Renal cortex interstitium (tissue), 11 donors: ENCODE results near the gene CPSF6. TPM values are rescaled to one million over a fixed set of nuclear protein-coding genes. Genes with fewer than 3 reads are reported as not detected.
"Not testable (repeated sequence)": the region's sequence is repeated elsewhere in the genome, so short reads cannot be mapped to it uniquely, and the experiment has no call there.

Source experiments
- DNase-seq, 11 donors: peaks; one replicate each; pipeline ENCODE4 v3.0.0-alpha.2; 2013; ENCODE audit warnings: low read depth in 9 of 11, low spot score in 4 of 11; ENCODE audit errors: extremely low read depth in 1 of 11
- polyA plus RNA-seq, 3 donors: library from polyadenylated mRNA; unstranded; fragments of 120-200 nt; gene quantifications; one replicate each; pipeline ENCODE4 v1.2.1, GENCODE V29; 2013; ENCODE audit not compliant: insufficient read length in 3 of 3

CPSF6 gene
- polyA plus RNA-seq, 3 donors, result 104 to 111 (median 111) TPM

GRCh38 chr12:69290545-69291277 is 51.3 kb downstream of the CPSF6 start:
- peak; percentile 41 to 72 (median 58) for DNase-seq

GRCh38 chr12:69291278-69291593 is 51.9 kb downstream of the CPSF6 start:
- DNase-seq, result no peak

DNA sequence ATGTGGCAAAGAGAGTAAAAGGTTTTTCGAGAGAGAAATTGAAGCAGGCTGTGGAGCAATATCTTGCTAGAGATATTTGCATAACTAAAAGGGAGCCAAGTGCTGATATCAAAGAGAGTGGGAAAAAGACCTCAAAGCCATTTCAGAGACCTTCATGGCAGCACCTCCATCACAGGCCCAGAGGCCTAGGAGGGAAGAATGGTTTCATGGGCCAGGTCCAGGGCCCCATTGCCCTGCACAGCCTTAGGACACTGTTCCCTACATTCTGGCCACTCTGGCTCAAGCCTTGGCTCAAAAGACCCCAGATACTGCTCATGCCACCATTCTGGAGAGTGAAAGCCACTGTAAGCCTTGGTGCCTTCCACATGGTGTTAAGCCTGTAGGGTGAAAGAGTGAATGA is 58.8 kb downstream of the CPSF6 start:
- no peak for DNase-seq

DNA sequence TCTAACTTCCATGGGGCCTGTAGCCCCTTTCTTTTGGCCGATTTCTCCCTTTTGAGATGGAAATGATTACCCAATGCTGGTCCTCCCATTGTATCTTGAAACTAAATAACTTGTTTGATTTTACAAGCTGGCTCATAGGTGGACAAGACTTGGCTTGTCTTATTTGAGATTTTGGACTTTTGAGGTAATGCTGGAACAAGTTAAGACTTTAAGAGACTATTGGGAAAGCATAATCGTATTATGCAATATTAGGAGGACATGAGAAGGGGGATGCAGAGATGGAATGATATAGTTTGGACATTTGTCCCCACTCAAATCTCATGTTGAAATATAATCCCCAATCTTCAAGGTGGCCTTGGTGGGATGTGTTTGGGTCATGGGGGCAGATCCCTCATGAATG is 59.6 kb downstream of the CPSF6 start:
- no peak for DNase-seq

- no peak for DNase-seq
Measured at GRCh38 chr12:69304284-69304683, 64.9 kb downstream of the CPSF6 start.

DNA sequence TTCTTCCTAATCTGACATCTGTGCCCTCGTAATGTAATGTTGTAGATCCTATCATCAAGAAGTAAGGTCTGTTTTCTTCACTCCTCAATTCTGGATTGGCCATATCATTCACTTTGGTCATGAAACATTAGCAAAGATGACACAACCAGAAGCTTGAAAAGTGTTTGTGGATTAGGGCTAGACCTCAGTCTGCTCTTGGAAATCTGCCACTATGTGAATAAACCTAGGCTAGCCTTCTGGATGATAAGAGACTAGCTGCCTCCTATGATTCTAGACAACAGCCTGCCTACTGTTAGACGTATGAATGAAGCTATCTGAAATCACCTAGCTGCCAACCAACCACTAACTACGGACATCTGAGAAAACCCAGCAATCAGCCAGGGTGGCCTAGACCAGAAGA is 70.1 kb downstream of the CPSF6 start:
- no peak for DNase-seq

DNA sequence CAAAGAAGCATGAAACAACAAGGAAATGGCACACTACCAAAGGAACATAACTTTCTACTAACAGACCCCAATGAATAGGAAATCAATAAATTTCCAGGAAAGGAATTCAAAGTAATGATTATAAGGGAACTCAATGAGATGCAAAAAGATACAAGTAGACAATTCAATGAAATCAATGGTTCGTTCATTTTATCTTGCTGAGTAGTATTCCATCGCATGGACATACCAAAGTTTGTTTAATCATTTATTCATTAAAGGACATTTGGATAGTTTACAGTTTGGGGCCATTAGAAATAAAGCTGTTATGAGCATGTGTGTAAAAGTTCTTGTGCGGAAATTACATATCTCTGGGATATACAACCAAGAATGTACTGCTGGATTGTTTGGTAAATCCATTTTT is 73.8 kb downstream of the CPSF6 start:
- no peak for DNase-seq

- not testable (repeated sequence) for DNase-seq
Measured at GRCh38 chr12:69316784-69317183, 77.4 kb downstream of the CPSF6 start.

GRCh38 chr12:69317233-69317632 is 77.9 kb downstream of the CPSF6 start:
- not testable (repeated sequence) for DNase-seq

DNA sequence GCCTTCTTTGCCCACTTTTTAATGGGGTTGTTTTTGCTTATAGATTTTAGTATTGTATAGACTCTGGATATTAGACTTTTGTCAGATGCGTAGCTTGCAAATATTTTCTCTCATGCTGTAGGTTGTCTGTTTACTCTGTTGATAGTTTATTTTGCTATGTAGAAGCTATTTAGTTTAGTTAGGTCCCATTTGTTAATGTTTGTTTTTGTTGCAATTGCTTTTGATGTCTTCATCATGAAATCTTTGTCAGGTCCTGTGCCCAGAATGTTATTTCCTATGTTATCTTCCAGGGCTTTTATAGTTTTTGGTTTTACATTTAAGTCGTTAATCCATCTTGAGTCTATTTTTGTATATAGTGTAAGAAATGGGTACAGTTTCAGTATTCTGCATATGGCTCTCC is 78.9 kb downstream of the CPSF6 start:
- no peak for DNase-seq

DNA sequence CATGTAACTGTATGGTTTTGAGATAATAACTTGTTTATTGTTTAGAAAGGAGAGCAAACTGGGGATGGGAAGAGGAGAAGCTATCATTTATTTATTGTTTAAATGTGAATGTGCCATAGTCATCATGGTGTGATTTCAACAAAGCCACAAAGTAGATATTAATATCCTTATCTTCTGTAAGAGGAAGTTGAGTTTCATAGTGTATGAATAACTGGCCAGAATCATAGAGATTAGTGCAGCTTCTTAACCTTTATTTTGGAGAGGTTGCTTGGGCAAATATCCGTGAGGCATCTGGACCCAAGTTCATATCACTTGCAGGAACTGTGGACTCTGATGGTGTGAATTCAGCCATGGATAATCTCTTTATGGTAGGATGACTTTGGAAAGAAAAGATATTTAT is 82.0 kb downstream of the CPSF6 start:
- DNase-seq, result no peak

Other genes with a start within 250 kb of the CPSF6 start
- gene LYZ, start 108.8 kb downstream of the CPSF6 start, polyA plus RNA-seq, result 10 to 100 TPM; 13.8 to 53.6 (median 35.6) TPM
- gene YEATS4, start 120.2 kb downstream of the CPSF6 start, polyA plus RNA-seq, result 10 to 100 TPM; 27.1 to 38.3 (median 30.0) TPM
- 10 to 100 TPM; 38.9 to 47.2 (median 41.1) TPM for gene FRS2, start 230.8 kb downstream of the CPSF6 start, polyA plus RNA-seq